ENCODE data around the gene EIF4A3. TPM values are rescaled to one million over a fixed set of nuclear protein-coding genes. Genes with fewer than 3 reads are reported as not detected.

The EIF4A3 gene
- total and polyA plus RNA-seq, 9 of the 15 experiments (the other 6 are each of a cell fraction or from before 2014, with no cell fraction given) = 62.7 to 171 (median 127) TPM

DNA sequence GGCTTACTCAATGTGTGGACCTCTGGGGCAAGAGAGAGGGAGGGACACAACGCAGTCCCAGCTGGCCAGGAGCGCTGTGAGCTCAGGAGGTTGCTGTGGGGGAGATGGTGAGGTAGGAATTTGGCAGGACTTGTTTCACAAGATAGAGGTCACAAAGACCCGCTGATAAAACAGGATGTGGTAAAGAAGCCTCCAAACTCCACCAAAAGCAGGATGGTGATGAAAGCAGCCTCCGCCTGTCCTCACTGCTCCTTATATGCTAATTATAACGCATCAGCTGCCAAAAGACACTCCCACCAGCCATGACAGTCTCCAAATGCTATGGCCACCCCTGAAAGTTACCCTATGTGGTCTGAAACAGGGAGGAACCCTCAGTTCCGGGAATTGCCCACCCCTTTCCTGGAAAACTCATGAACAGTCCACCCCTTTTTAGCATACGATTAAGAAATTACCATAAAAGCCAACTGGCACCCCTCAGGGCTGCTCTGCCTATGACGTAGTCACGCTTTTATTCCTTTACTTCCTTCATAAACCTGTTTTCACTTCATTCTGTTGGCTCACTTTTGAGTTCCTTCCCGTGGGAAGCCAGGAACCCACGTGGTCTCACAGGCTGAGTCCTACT lies 5.3 kb upstream of the EIF4A3 start:
- Histone ChIP-seq H3K9ac (ENCODE audit: insufficient read depth in 1 of 2, low read depth in 2 of 2, low read length in 2 of 2) (peak overlapping the region in 1 of 2 experiments; percentile 22; a peak in 1 of 4 replicates), H3K9me3 (replicated peaks; ENCODE audit: control insufficient read depth, insufficient read depth, low read depth, low read length) (peaks cover 3% of the 10 kb centered on the region; the same call in 1 of the 2 replicates), H3K36me3 (ENCODE audit: control insufficient read depth, insufficient read depth, low read length) (no peaks in the 10 kb centered on the region), H3K4me2 (ENCODE audit: insufficient read depth, low read length) (peak overlapping the region; percentile 23; the same call in 1 of the 2 replicates), H4K20me1 (replicated peaks; ENCODE audit: control insufficient read depth, insufficient read depth, low read length) (no peaks in the 10 kb centered on the region), H2AFZ (ENCODE audit: low read depth, low read length) (peak overlapping the region; percentile 71), H3K9me1 (ENCODE audit: control insufficient read depth, insufficient read depth, low read length) (no peaks in the 10 kb centered on the region), H3K27ac (ENCODE audit: extremely low read depth, low read depth, low read length) (no peak overlapping the region), H3K79me2 (ENCODE audit: control insufficient read depth, insufficient read depth, low read length) (peaks cover 10% of the 10 kb centered on the region; the same call in 2 of the 3 replicates), H3K4me1 (replicated peaks in 1 of 2; ENCODE audit: control insufficient read depth in 2 of 2, insufficient read depth in 2 of 2, low read length in 2 of 2) (peaks cover 2 to 17% of the 10 kb centered on the region in 2 experiments; a peak in 4 of 5 replicates), H3K27me3 (ENCODE audit: control insufficient read depth in 2 of 2, insufficient read depth in 2 of 2, low read length in 2 of 2) (no peaks in the 10 kb centered on the region), H3K4me3 (no peak overlapping the region)
- CTCF ChIA-PET (ENCODE audit: low intra/inter-chr PET ratio) = no interaction called here
- BruUV-seq (replicated peaks) = no TSS peak
- WGBS (ENCODE audit: insufficient coverage, low coverage, missing lambda C conversion rate) = 24% methylated on average over 11 of the region's 11 CpGs
- POLR2A ChIA-PET = no interaction called here
- in situ Hi-C loops (cut with MboI) (no loop called here), intact Hi-C loops (cut with micrococcal nuclease) (no loop called here)
- ATAC-seq (peak; percentile 24), DNase-seq (ENCODE audit: extremely low read depth in 1 of 4, low spot score in 3 of 4) (peak in 1 of 4 experiments; percentile 45), FAIRE-seq (peak; percentile 79)
- TF ChIP-seq, protein P1, sequence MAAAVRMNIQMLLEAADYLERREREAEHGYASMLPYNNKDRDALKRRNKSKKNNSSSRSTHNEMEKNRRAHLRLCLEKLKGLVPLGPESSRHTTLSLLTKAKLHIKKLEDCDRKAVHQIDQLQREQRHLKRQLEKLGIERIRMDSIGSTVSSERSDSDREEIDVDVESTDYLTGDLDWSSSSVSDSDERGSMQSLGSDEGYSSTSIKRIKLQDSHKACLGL (CRISPR knock-in tag; IDR thresholded peaks at IDR 0.05; ENCODE audit: borderline replicate concordance, poor library complexity, severe bottlenecking) = no peak
- TF ChIP-seq, protein P2, sequence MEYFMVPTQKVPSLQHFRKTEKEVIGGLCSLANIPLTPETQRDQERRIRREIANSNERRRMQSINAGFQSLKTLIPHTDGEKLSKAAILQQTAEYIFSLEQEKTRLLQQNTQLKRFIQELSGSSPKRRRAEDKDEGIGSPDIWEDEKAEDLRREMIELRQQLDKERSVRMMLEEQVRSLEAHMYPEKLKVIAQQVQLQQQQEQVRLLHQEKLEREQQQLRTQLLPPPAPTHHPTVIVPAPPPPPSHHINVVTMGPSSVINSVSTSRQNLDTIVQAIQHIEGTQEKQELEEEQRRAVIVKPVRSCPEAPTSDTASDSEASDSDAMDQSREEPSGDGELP (CRISPR knock-in tag; IDR thresholded peaks at IDR 0.05; ENCODE audit: borderline replicate concordance) = peak; percentile 43; the same call in 1 of the 2 replicates
- peak; percentile 88 for TF ChIP-seq STAT5A (IDR thresholded peaks at IDR 0.05; ENCODE audit: borderline replicate concordance, low read length)
- TF ChIP-seq ESRRB (CRISPR knock-in tag; IDR thresholded peaks at IDR 0.05; ENCODE audit: borderline replicate concordance) = no peak
- TF ChIP-seq TRIM24 (IDR thresholded peaks at IDR 0.05) = peak in 1 of 2 experiments; percentile 26; a peak in 1 of 4 replicates
